Hindlimb muscle (tissue), 1 donor: ENCODE measurements around the gene ATP5PD. TPM values are rescaled to one million over a fixed set of nuclear protein-coding genes. Genes with fewer than 3 reads are reported as not detected.
A peak's percentile ranks its signal among the peaks of the same experiment; 100 is the strongest.

Source experiments
- DNase-seq: peaks from one replicate; pipeline ENCODE4 v3.0.0-alpha.2; 2013
- polyA plus RNA-seq: library from polyadenylated mRNA; unstranded; fragments of 120-200 nt; gene quantifications from one replicate; pipeline ENCODE4 v1.2.1, GENCODE V29; 2013; ENCODE audit not compliant: insufficient read length

Gene ATP5PD
- 216 TPM for polyA plus RNA-seq

GRCh38 chr17:75046407-75047289, at the start of gene ATP5PD, which contains the start of gene KCTD2:
TSS of gene ATP5PD (minus strand) at chr17:75046969. CDS start at chr17:75042650, 4,319 bp downstream.
TSS of gene KCTD2 (plus strand) at chr17:75047225. CDS start at chr17:75047251, 26 bp downstream.
- DNase-seq = peak; percentile 98

DNA sequence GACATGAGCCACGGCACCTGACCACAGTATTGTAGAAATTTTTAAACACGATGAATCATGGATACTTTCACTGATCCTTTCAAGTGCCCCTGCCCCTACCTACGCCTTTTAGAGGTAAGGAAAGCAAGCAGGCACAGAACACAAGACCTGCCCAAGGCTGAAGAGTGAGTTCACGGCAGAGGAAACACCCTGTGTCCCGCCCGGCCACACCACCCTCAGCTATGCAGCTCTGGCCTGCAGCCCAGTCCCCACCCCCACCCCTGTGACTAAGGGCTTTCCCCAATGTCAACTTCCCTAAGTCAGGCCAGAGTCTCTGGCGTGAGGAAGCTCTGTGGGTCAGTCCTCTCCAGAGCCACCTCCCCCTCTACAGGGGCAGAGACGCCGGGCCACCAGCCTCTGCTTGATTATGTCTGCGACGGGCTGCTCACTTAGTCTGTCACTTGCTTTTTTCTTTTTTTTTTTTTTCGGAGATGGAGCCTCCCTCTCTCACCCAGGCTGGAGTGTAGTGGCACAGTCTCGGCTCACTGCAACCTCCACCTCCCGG, 49.4 kb upstream of the ATP5PD start:
- peak; percentile 48 for DNase-seq

- DNase-seq = no peak
Observed at GRCh38 chr17:75094871-75095399, 48.2 kb upstream of the ATP5PD start.

- DNase-seq = no peak
Observed at GRCh38 chr17:75093548-75094158, 46.9 kb upstream of the ATP5PD start.

- DNase-seq = no peak
Observed at GRCh38 chr17:75091855-75092327, 45.1 kb upstream of the ATP5PD start.

DNA sequence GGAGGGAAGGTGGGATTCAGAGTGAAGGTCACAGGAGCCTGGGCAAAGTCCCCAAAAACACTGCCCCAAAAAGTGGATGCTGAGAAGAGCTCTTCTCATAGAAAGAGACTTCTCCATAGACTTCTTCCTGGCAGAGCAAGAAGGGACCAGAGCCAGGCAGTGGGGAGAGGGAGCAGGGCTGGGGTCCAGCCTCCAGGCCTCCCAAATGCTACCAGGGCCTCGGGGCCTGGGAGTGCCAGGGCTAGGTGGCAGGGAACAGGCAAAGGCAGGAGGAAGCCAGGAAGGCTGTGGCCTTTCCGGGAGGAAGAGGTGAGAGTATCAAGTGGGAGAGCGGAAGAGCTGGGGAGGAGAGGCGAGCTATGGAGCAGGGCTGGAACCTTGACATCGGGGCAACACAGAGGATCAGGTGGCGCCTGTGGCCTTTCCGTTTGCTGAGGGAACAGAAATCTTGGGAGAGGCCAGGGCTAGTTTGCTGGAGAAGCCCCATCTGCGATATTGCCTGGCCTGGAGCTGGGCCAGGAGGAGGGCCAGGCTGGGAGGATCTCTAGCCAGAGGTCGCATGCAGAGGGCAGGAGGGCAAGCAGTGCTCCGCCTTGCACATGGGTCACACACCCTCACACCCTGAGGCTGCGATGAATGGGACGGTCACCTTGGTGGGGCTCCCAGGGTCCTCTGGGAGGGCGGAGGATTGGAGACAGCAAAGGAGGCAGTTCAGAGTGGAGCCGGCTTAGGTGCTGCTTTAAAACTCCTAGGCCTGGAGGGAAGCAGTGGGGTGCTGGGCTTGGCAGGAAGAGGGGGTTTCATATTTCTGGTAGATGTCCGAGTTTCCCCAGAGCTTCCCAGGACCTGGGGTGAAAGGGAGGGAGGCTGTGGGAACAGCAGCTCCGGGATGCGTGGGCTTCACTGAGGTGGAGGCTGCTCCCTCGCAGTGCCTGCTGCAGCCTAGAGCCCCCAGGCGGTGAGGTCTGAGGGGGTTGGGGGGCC, 44.4 kb upstream of the ATP5PD start:
- DNase-seq = no peak

- no peak for DNase-seq
Observed at GRCh38 chr17:75088465-75089417, 42.0 kb upstream of the ATP5PD start.

DNA sequence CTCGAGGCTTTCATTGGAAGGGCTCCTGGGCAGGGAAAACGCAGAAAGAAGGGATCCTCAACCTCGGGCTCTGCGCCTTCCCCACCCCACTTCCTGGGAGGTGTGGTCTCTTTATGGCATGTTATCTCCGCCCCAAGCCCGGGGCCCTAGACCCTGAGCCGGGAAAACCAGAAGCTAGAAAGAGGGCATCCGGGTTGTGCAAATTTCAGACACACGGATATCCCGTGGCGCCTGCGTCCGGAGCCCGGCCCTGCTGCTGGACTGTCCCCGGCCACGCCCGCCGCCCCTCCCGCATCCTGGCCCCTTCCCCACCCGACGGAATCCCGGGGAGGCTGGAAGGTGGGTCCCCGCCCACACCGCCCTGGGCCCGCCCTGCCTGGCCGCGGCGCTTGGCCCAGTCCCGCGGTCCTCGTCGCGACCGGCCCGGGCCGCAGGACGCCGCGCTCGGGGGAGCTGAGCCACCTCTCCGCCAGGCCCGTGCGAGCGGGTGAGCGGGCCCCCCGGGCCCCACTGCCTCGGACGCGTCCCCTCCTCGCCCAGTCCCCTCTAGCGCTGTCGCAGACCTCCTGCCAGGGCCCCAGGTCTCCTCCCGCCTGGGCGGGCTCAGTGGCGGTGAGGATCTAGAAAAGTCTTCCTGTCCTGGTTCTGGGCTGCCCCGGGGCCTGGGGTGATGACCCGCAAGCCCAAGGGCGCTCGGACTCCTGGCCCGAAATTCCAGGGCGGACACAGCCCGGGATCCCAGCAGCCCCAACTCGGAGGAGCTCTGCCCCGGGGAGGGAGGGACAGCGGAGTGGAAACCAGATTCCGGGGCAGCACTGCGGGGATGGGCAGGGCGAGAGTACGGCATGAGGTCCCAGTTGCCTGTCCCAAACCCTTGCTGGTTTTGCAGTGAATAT, 41.0 kb upstream of the ATP5PD start, which contains the start of gene SLC16A5:
Gene SLC16A5, plus strand, starts transcription at position 397 of the 896 bp plus-strand sequence. CDS start 5,683 bp downstream, outside the sequence.
- peak; percentile 77 for DNase-seq

GRCh38 chr17:75087182-75087557, 40.4 kb upstream of the ATP5PD start:
- no peak for DNase-seq

DNA sequence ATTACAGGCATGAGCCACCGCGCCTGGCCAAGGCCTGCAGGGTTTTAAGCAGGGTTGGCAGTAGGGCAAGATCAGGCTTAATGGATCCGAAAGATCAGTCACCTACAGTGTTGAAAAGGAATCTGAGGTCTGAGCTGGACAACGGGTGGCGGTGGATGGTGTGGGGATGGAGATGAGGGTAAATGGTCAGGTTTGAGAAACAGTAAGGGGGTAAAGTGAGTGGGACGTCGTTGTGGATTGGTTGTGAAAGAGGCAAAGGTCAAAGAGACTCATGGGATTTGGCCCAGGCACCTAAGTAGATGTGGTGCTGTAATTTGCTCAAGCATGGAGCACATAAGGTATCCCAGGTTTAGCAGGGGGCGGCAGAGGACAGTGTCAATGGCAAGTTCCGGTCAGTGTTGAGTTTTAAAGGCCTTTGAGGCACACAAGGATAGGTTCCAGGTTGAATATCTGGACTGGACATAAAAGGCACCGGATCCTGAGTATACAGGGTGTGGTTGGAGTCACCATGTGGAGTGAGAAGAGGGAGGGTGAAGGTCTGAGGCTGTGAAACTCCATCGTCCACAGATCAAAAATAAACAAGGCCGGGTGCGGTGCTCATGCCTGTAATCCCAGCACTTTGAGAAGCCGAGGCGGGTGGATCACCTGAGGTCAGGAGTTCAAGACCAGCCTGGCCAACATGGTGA, 39.9 kb upstream of the ATP5PD start:
- no peak for DNase-seq

DNA sequence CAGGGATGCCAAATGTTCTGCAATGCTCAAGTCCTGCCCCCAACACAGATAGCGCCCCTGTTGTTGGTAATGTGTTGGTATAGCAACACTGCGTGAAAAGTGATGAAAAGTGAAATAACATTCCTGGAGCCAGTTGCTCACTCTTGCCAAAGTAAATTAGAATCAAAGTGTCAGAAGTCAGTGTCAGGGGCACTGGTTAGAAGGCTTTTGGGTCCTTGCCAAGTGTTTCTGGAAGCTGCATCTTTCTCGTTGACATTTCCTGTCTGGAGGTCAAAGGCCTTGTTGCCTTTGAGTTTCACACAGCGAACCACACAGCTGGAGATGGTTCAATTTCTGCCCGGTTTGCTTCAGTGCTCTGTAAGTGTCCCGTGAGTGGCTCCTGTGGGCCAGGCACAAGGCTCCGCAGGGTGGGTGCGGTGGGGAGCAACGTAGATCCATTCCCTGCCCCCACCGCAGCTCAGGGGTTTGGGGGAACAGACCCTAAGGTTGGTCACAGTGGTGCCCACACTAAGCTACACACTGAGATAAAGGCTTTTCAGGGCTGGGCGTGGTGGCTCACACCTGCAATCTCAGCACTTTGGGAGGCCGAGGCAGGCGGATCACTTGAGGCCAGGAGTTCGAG, 37.4 kb upstream of the ATP5PD start:
- no peak for DNase-seq

- DNase-seq = no peak
Observed at GRCh38 chr17:75082683-75083082, 35.9 kb upstream of the ATP5PD start.

DNA sequence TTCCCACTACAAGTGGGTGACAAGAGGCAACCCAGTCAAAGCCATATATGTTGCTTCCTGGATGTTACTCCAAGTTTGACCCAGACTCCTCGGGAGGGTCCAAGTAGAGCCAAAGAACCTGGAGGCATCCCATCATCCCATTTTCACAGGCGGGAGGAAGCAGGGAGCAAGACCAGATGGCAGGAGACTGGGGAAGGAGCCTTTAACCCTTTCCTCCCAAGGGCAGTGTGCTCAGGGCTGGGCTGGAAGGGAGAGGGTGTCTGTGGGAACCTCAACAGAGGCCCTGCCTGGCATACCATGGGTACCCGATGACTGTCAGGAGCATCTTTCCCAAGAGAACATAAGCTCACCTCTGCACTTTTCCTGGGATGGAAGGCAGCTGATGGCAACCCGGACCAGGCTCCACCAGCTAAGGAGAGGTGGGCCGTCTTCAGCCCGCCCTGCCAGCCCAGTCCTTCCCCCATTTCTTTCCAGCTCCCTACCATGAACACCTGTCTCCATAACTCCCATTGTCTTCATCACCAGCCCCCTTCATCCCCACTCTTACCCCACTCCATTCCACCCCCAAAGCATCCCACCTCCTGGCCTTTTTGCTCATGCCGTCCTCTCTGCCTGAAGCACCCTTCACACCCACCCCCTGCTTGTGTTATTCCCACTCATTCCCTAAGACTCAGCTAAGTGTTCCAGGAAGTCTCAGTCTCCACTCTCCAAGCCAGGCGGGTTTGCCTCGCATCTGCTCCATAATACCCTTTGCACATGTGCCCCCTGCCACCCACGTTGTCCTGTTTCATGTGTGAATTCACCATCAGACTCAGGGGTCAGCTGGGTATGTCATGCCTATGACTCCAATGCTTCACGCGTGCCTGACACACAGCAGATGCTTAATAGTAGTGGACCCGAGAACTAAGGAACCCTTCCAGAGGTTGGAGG, 35.1 kb upstream of the ATP5PD start:
- DNase-seq = no peak

DNA sequence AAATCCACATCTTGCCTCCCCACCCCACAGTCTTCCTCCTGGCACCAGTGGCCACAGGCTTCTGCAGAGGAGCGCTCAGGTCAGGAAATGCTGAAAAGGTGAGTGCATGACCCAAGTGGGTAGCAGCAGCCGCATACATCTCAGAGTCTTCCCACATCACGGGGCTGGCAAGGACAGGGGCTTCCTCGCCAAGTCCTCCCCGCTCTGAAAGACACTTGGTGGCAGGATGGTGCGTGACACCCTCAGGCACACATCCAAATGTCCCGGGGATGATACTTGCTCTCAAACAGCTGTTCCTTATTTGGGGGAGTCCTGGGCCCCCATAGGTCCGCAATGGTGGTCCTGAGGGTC, 32.2 kb upstream of the ATP5PD start:
- no peak for DNase-seq

DNA sequence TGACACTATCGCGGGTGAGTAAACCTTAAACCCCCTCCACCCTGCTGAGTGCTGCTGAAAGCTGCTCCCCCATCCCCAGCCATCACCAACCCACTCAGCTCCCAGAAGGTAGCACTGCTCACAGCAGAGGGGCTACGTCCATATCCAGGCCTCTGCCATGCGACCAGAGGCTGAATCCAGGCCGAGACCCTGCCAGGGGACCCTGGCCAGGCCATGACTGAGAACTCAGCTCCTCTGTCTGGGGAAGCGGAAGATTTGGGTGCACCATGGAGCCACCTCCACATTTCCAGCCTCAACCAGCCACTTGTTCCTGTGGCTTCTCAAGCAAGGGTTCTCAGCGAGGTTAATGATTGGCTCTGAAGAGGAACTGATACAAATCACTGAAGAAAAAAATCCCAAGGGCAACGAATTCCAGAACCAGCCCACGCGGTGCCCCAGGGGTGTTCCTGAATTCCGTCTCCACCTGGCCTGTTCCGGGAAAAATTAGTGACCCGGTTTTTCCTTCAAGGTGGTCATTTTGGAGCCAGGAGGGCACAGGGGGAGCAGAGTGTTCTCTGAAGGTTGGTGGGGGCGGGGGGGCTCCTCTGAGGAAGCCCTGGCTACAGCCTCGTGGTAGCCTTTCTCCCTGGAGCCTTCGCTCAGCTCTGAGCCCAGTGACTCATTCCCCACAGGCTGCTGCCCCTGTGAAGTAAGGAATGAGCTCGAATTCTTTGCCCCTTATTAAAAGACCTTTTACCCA, 31.7 kb upstream of the ATP5PD start:
- no peak for DNase-seq

- no peak for DNase-seq
Observed at GRCh38 chr17:75077496-75078283, 30.9 kb upstream of the ATP5PD start.
